HCT116 (cell line): ENCODE data around the gene SLC16A13. TPM values are rescaled to one million over a fixed set of nuclear protein-coding genes. Genes with fewer than 3 reads are reported as not detected.
A peak's percentile ranks its signal among the peaks of the same experiment; 100 is the strongest.
"Not testable (repeated sequence)": the region's sequence is repeated elsewhere in the genome, so short reads cannot be mapped to it uniquely, and the experiment has no call there.

Experiments
- ATAC-seq: fragments of 200-7000 bp; cut with Tn5 transposase; 2 replicates; pipeline ENCODE4 v1.9.1; 2020; ENCODE audit warnings: mild to moderate bottlenecking, moderate library complexity
- BruUV-seq: library from RNA; stranded (reverse); fragments of 400-500 nt; replicated peaks from 2 replicates; lab custom pipeline; 2021; lab: Mats Ljungman, UMichigan
- CTCF ChIA-PET: fragments of 300-600 bp; sonication (Branson Sonifier 250); formaldehyde crosslinking; loops from one replicate; lab custom pipeline; 2021; ENCODE audit warnings: antibody characterized with exemption; lab: Charles Lee
- POLR2A ChIA-PET: fragments of 300-600, 350-600 bp; sonication (Branson Sonifier 250); formaldehyde crosslinking; loops from one replicate; lab custom pipeline; 2021; ENCODE audit warnings: antibody characterized with exemption; lab: Charles Lee
- RAD21 ChIA-PET, 2 experiments: fragments of 300-600 bp; sonication (Branson Sonifier 250); formaldehyde crosslinking; loops; one replicate each; lab custom pipeline; 2023; ENCODE audit warnings: low total read pairs in 2 of 2; ENCODE audit not compliant: uncharacterized antibody in 2 of 2, unreplicated experiment in 2 of 2, low non-redundant PET in 1 of 2; lab: Charles Lee
- DNase-seq: peaks from one replicate; pipeline ENCODE4 v3.0.0-alpha.2; 2010; ENCODE audit warnings: low read depth, low spot score
- H2AFZ ChIP-seq: fragments of 200-600 bp; shearing (Covaris generic), sonication (generic); 2 replicates; pipeline ENCODE4 v1.6.1; 2017; ENCODE audit warnings: low read depth, mixed run types, mixed read lengths, antibody characterized with exemption, low read length; ENCODE audit not compliant: poor library complexity, severe bottlenecking
- H3K27ac ChIP-seq: 2 replicates; pipeline ENCODE4 v1.5.1; 2012; ENCODE audit warnings: low read depth, low read length
- H3K27me3 ChIP-seq: fragments of 200-600 bp; sonication (generic); 2 replicates; pipeline ENCODE4 v1.6.1; 2016; ENCODE audit warnings: mixed run types, low read length, mixed read lengths; ENCODE audit not compliant: insufficient read depth
- H3K36me3 ChIP-seq, 2 experiments: fragments of 200-500 bp in 1 of 2; fragments of 200-600 bp in 1 of 2; sonication (Bioruptor generic) in 1 of 2; sonication (generic) in 1 of 2; 2 replicates each; pipeline versions ENCODE4 v1.5.1 to v1.6.1; 2014 to 2016; ENCODE audit warnings: low read length in 2 of 2, inconsistent platforms in 1 of 2, mixed read lengths in 1 of 2, mixed run types in 1 of 2; ENCODE audit not compliant: insufficient read depth in 2 of 2, control insufficient read depth in 1 of 2
- H3K4me1 ChIP-seq, 2 experiments: fragments of 200-600 bp in 1 of 2; sonication (generic) in 1 of 2; 2 replicates each; pipeline versions ENCODE4 v1.5.1 to v1.6.1; 2012 to 2017; ENCODE audit warnings: low read length in 2 of 2, inconsistent platforms in 1 of 2, mild to moderate bottlenecking in 1 of 2, mixed read lengths in 1 of 2, mixed run types in 1 of 2, moderate library complexity in 1 of 2; ENCODE audit not compliant: insufficient read depth in 2 of 2, control insufficient read depth in 1 of 2
- H3K4me2 ChIP-seq: fragments of 200-600 bp; sonication (generic); 2 replicates; pipeline ENCODE4 v1.6.1; 2017; ENCODE audit warnings: mixed run types, low read length, mixed read lengths
- H3K4me3 ChIP-seq, 2 experiments: fragments of 200-600 bp in 1 of 2; sonication (generic) in 1 of 2; replicated peaks in 1 of 2; 2 replicates each; pipeline ENCODE4 v1.5.1; 2011 to 2016; ENCODE audit warnings: low read length in 2 of 2, control low read depth in 1 of 2, low read depth in 1 of 2, mild to moderate bottlenecking in 1 of 2, mixed read lengths in 1 of 2, mixed run types in 1 of 2
- H3K79me2 ChIP-seq: fragments of 200-600 bp; sonication (generic); 2 replicates; pipeline ENCODE4 v1.6.1; 2017; ENCODE audit warnings: mild to moderate bottlenecking, mixed run types, low read length, moderate library complexity, mixed read lengths; ENCODE audit not compliant: insufficient read depth
- H3K9ac ChIP-seq: fragments of 200-600 bp; sonication (generic); 2 replicates; pipeline ENCODE4 v1.6.1; 2016; ENCODE audit warnings: low read length, mixed read lengths
- H3K9me2 ChIP-seq: fragments of 200-600 bp; sonication (generic), shearing (Covaris generic); 2 replicates; pipeline ENCODE4 v1.6.1; 2017; ENCODE audit warnings: mixed run types, mild to moderate bottlenecking, moderate library complexity; ENCODE audit not compliant: insufficient read depth
- H3K9me3 ChIP-seq, 2 experiments: fragments of 200-500 bp in 1 of 2; fragments of 200-600 bp in 1 of 2; sonication (Bioruptor generic) in 1 of 2; sonication (generic) in 1 of 2; 2 replicates each; pipeline ENCODE4 v1.6.1; 2014 to 2017; ENCODE audit warnings: low read length in 2 of 2, mixed read lengths in 2 of 2, inconsistent platforms in 1 of 2, low read depth in 1 of 2, mild to moderate bottlenecking in 1 of 2, mixed run types in 1 of 2, moderate library complexity in 1 of 2; ENCODE audit not compliant: control insufficient read depth in 1 of 2, insufficient read depth in 1 of 2
- H4K20me1 ChIP-seq: fragments of 200-600 bp; sonication (generic), shearing (Covaris generic); 2 replicates; pipeline ENCODE4 v1.6.1; 2017; ENCODE audit warnings: mixed run types, mild to moderate bottlenecking, moderate library complexity; ENCODE audit not compliant: insufficient read depth
- CEBPB ChIP-seq: IDR thresholded peaks from 2 replicates; pipeline ENCODE4 v1.6.1; 2012; ENCODE audit warnings: low read depth
- ELF1 ChIP-seq: IDR thresholded peaks from 2 replicates; pipeline ENCODE4 v1.6.1; 2012; ENCODE audit warnings: low read depth, borderline replicate concordance
- POLR2A ChIP-seq: IDR thresholded peaks from 2 replicates; pipeline ENCODE4 v1.7.0; 2011; ENCODE audit warnings: borderline replicate concordance; ENCODE audit not compliant: insufficient read depth, insufficient read length; ENCODE audit errors: extremely low read depth
- RAD21 ChIP-seq: IDR thresholded peaks from 2 replicates; pipeline ENCODE4 v1.6.1; 2012; ENCODE audit warnings: low read depth, mild to moderate bottlenecking
- SP1 ChIP-seq: IDR thresholded peaks from 2 replicates; pipeline ENCODE4 v1.6.1; 2012; ENCODE audit warnings: low read depth
- SRF ChIP-seq: IDR thresholded peaks from 2 replicates; pipeline ENCODE4 v1.6.1; 2012; ENCODE audit warnings: low read depth
- TCF7L2 ChIP-seq: IDR thresholded peaks from 2 replicates; pipeline ENCODE4 v1.7.0; 2011; ENCODE audit warnings: borderline replicate concordance, inconsistent platforms; ENCODE audit not compliant: insufficient read depth, insufficient read length; ENCODE audit errors: extremely low read depth
- ZNF274 ChIP-seq: fragments of 200-500 bp; sonication (Bioruptor generic); IDR thresholded peaks from 2 replicates; pipeline ENCODE4 v1.6.1; 2014; ENCODE audit warnings: mild to moderate bottlenecking, low read depth, low read length, inconsistent platforms
- intact Hi-C: fragments of 100-400 bp; cut with micrococcal nuclease; formaldehyde crosslinking; loops from 2 replicates; pipeline ENCODE4 v1.10.0; 2022
- total RNA-seq: library from RNA; stranded (reverse); gene quantifications from one replicate; pipeline ENCODE4 v1.2.1, GENCODE V29; 2021; ENCODE audit not compliant: unreplicated experiment
- TF ChIP-seq, protein P1 (sequence below): IDR thresholded peaks from 2 replicates; pipeline ENCODE4 v1.6.1; 2012
- TF ChIP-seq, protein P2 (sequence below): IDR thresholded peaks from 2 replicates; pipeline ENCODE4 v1.6.1; 2012

SLC16A13 gene
- total RNA-seq, 1 experiment from 2014 or later, result 6.8 TPM

DNA sequence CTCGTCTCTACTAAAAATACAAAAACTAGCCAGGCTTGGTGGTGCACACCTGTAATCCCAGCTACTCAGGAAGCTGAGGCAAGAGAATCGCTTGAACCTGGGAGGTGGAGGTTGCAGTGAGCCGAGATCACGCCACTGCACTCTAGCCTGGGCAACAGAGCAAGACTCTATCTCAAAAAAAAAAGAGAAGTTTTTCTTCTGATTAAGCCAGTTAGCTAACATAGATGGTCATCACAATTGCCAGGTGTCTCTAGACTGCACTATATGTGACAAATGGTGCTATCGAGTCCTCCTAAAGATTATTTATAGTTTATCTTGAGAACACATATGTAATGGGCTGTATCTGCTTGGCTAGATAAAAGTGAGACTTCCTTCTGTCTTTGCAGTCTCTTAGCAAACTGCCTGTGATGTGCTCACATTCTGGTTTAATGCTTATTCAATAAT, 42.2 kb upstream of the SLC16A13 start:
- H3K79me2 ChIP-seq, H3K9me3 ChIP-seq, DNase-seq, H3K4me1 ChIP-seq, H4K20me1 ChIP-seq, H3K9me2 ChIP-seq, ATAC-seq, H3K27me3 ChIP-seq, H3K9ac ChIP-seq, H3K36me3 ChIP-seq, H2AFZ ChIP-seq, H3K4me2 ChIP-seq, intact Hi-C loops, POLR2A ChIA-PET, H3K4me3 ChIP-seq, RAD21 ChIA-PET, H3K27ac ChIP-seq: not testable (repeated sequence)
- BruUV-seq, result TSS peak; percentile 24
- CTCF ChIA-PET, result interaction anchor here (1.6 kb wide), 1 partner anchor 11 kb away, joined by 5 read pairs; no protein-coding TSS in a partner anchor

DNA sequence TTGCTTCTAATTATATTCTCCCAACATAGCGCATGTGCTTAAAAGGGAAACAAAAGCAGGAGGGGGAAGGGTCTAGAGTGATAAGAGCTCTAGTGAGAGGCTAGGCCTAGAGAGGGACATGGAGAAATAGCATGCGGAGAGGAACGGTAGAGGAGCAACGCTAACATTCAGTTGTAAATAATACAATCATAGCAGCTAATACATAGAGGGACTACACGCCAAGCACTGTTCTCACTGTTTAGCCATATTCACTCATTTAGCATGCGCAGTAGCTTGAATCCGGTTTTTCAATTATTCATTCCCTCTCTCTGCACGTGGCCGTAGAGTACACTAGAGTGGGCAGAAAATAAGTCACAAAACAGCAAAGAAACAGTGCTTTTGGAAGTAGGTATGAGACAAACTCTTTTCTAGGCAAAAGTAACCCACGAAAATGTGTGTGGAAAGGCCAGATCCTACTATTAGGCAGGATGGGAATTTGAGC, 41.7 kb upstream of the SLC16A13 start:
- Histone ChIP-seq H3K27ac (no peak overlapping the region), H3K27me3 (no peaks in the 10 kb centered on the region), H3K4me3 (no peak overlapping the region), H3K36me3 (peaks cover 2 to 10% of the 10 kb centered on the region in 2 experiments; a peak in 2 of 4 replicates), H3K4me1 (no peaks in the 10 kb centered on the region), H4K20me1 (no peaks in the 10 kb centered on the region), H2AFZ (no peak overlapping the region), H3K9me2 (no peaks in the 10 kb centered on the region), H3K79me2 (no peaks in the 10 kb centered on the region), H3K9ac (no peak overlapping the region), H3K9me3 (no peaks in the 10 kb centered on the region), H3K4me2 (no peak overlapping the region)
- ChIA-PET CTCF (interaction anchor here (1.6 kb wide), 1 partner anchor 10 kb away, joined by 5 read pairs; no protein-coding TSS in a partner anchor), POLR2A (no interaction called here), RAD21 (no interaction called here)
- TF ChIP-seq, protein P1, sequence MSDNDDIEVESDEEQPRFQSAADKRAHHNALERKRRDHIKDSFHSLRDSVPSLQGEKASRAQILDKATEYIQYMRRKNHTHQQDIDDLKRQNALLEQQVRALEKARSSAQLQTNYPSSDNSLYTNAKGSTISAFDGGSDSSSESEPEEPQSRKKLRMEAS, result no peak
- TF ChIP-seq ZNF274, result no peak
- no peak for TF ChIP-seq SP1
- TF ChIP-seq TCF7L2, result no peak
- no peak for TF ChIP-seq ELF1
- TF ChIP-seq RAD21, result no peak
- no peak for TF ChIP-seq POLR2A
- TF ChIP-seq SRF, result no peak
- TF ChIP-seq, protein P2, sequence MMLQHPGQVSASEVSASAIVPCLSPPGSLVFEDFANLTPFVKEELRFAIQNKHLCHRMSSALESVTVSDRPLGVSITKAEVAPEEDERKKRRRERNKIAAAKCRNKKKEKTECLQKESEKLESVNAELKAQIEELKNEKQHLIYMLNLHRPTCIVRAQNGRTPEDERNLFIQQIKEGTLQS, result no peak
- no peak for TF ChIP-seq CEBPB
- DNase-seq (no peak), ATAC-seq (no peak)
- intact Hi-C loops, result no loop called here
- BruUV-seq, result no TSS peak
